ENCODE measurements around the gene DPY19L1.
"Not testable (repeated sequence)": the region's sequence is repeated elsewhere in the genome, so short reads cannot be mapped to it uniquely, and the experiment has no call there.

DPY19L1 gene

GRCh38 chr7:35037211-35037525, at the start of gene DPY19L1:
TSS of gene DPY19L1 (minus strand) at chr7:35037485. CDS start at chr7:35037394, 91 bp downstream.
- DNase-seq, result no peak

DNA sequence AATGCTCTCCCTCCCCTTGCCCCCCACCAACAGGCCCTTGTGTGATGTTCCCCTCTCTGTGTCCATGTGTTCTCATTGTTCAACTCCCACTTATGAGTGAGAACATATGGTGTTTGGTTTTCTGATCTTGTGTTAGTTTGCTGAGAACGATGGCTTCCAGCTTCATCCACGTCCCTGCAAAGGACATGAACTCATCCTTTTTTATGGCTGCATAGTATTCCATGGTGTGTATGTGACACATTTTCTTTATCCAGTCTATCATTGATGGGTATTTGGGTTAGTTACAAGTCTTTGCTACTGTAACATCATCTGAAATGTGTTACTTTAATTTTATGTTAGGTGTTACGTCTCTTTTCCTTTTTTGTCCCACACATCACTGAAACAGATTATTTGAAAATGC, 42.2 kb upstream of the DPY19L1 start:
- DNase-seq, result not testable (repeated sequence)

DNA sequence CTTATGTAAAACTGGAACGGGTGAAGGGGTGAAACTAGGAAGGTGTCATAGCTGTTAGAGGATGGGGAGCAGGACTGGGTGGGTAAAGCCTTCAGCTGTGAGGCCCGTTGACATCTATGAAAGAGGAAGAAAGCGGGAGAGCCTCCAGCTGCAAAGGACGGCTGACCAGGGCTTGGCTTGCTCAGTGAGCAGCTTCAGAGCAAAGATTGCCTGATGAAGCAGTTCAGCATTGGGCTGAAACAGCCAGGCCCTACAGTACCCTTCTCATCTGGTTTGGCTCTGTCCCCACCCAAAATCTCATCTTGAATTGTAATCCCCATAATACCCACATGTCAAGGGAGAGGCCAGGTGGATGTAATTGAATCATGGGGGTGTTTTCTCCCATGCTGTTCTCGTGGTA, 36.7 kb upstream of the DPY19L1 start:
- DNase-seq, result not testable (repeated sequence)

DNA sequence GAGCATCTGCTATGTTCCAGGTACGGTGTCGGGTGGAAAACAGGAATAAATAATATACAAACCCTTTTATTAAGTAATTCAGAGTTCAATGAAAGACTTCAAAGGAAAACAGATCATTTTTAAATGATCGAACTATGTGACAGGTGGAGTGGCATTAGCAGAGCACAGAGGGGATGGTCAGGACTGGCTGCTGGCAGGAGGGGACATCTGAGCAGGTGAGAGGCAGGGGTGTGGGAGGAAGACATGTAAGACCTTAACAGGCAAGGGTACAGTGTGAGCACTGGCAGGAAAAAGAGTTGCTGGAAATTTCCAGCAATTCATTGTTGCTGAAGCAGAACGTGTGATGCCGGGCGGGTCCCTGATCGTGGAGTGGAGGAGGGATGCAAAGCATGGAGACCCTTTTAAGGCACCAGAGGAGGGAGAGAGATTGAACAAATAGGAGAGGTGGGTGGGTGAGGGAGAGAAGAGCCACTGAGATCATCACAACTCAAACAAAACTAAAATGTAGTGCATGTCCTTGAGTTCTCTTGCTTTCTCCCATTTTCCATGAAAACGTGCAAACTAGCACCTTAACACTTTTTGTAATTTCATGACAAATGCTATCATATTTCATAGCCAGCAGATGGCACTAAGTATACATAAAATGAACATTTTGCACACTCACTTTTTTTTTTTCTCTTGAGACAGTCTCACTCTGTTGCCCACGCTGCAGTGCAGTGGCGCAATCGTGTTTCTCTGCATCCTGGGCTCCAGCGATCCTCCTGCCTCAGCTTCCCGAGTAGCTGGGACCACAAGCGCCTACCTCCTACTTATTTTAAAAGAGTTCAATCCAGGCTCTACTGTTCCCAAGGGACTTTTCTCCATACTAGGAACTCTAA, 35.9 kb upstream of the DPY19L1 start:
- peak; percentile 63 for DNase-seq

DNA sequence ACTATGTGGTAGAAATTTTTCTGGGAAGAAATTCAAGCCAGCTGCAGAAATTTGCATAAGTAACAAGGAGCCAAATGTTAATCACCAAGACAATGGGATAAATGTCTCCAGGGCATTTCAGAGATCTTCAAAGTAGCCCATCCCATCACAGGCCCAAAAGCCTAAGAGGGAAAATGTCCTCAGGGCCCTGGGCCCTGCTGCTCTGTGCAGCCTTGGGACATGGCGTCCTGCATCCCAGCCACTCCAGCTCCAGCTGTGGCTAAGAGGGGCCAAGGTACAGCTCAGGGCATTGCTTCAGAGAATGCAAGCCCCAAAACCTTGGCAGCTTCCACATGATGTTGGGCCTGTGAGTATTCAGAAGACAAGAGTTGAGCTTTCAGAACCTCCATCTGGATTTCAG, 31.8 kb upstream of the DPY19L1 start:
- DNase-seq, result not testable (repeated sequence)

- DNase-seq, result not testable (repeated sequence)
These were observed 28.1 kb upstream of the DPY19L1 start for GRCh38 chr7:35065382-35065781.

DNA sequence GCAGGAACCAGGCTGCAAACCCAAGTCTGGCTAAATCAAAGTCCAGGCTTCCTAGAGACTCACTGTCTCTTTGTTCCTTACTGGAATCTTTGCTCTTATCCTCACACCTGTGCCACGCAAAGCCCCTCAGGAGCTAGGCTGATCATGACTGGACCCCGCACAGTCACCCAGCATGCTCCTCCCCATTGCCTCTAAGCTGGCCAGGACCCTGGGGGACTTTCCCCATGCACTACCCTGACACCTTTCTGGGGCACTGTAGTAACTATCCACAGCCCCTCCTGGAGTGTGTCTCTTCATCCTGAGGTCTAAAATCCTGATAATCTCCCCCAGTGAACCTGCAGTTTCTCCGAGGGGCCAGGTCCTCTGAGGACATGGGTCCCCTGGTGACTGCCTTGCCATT, 21.3 kb upstream of the DPY19L1 start:
- DNase-seq, result not testable (repeated sequence)

GRCh38 chr7:35057505-35058451, 20.5 kb upstream of the DPY19L1 start:
- DNase-seq, result not testable (repeated sequence)

DNA sequence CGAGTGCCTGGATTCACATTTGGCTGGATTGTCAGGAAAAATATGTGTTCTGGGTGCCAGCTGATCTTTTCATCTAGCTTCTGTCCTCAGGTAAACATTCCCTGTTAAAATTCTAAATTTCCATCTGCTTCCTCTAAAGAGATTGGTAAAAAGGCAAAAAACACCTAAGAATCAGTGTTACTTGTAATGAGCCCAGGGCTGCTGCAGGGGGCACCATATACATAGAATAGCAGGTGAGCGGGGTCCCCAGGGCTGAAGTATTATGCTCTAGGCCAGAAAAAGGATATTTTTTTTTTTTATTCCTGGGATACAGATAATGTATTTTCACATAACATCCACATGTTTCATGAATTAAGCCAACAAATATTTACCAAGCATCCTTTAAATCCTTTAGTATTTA, 18.4 kb upstream of the DPY19L1 start:
- DNase-seq, result not testable (repeated sequence)

DNA sequence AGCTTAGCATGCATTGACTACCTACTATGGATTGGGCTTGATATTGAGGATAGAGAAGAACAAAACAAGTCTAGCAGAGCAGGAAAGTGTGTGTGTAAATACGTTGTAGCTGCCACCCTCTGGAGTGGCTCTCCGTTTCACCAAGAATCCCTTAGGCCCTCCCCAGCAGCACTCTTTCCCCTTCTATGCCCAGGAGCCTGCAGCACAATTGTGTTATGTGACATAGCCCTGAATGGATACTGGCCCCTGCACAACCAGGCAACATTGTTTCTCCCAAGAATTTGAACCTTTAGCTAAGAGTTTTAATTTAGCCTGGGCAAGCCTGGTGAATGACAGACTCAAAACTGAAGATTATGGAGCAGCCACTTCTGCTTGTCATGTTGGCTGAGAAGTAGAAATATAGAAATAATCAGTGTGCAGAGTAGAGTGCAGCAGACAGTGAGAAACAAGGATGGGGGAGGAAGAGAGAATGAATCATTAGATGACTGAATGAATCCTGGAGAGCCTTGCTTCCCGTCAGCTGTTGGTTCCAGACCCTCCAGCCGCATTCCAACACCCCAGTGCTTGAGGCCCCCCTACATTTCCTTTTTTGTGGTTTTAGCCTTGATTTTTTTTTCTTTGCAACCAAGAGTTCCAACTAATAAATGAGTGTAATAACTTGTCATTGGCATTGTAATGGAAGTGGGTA, 16.3 kb upstream of the DPY19L1 start:
- DNase-seq, result not testable (repeated sequence)

DNA sequence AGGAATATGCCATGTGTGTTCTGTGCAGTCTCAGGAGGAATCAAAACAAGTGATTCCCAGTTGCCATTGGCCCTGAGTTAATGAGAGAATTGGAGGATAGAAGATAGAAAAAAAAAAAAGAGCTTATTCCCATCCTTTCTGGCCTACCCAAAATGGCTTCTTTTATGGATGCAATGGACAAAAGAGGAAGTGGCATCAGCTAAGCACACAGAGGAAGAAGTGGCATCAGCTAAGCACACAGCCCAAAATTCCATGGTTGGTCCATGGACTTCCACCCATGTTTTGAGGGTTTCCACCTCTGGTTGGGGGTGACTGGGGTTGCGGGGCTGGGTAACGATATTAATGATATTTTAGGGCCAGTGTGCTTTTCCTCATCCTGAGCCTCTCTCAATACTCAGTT, 11.1 kb upstream of the DPY19L1 start:
- not testable (repeated sequence) for DNase-seq

GRCh38 chr7:35047912-35048305, 10.6 kb upstream of the DPY19L1 start:
- DNase-seq, result not testable (repeated sequence)

- not testable (repeated sequence) for DNase-seq
These were observed 10.1 kb upstream of the DPY19L1 start for GRCh38 chr7:35047263-35047911.

DNA sequence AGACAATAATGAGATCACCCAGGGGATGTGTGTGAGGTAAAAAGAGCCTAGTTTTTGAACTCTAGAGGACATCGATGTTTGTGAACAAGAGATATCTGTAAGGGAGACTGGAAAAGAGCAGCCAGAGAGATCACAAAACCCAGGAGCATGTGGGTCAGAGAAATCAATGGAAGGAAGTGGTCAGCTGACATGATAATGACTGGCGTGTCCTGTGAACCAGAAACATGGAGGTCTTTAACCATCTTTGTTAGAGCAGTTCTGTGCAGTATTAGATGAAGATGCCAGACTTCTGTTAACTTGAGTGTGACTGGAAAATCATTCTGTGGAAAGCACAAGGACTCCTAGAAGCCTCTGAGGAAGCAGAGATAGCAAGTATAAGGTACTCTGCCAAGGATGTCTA, 6.0 kb upstream of the DPY19L1 start:
- DNase-seq, result not testable (repeated sequence)

DNA sequence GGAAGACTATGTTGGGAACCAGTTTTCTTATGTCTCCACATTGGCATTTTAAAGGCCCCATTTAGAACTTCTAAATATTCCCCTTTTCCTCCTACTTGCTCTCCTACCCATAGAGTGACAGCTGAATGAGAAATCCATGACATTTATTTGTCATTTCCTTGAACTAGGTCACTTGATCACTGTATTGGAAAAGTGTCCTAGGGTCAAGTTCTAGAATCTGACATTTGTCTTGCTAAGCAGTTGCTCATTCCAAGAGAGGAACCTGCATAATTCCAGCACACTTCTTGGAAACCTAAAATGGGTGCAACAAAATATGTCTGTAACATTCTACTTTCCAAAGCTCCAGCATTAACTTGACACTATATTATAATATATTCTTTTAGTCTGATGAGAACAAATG, 3.6 kb upstream of the DPY19L1 start:
- no peak for DNase-seq

DNA sequence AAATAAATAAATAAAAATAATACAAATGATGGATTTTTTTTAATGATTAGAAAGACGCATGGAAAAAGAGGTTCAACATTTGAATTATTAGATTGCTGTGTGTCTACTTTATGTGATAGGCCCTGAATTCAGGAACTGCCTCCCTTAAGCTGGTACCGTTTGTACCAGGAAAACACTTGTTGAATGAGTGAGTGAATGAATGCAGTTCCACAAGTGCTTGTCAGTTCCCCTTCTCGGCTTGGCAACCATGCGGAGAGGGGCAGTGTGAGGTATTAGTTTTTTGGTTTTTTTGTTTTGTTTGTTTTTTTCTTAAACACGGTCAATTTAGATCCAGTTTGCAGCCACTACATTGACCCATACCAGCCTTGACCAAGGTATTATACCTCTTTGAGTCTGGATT, 2.1 kb upstream of the DPY19L1 start:
- DNase-seq, result no peak

GRCh38 chr7:35038354-35038753, 1.1 kb upstream of the DPY19L1 start:
- DNase-seq, result peak; percentile 23

- peak; percentile 94 for DNase-seq
These were observed 449 bp upstream of the DPY19L1 start for GRCh38 chr7:35037526-35038341.

- DNase-seq, result peak; percentile 53
These were observed 719 bp downstream of the DPY19L1 start for GRCh38 chr7:35036361-35037171.

- DNase-seq, result peak; percentile 78
These were observed 1.7 kb downstream of the DPY19L1 start for GRCh38 chr7:35035511-35035961.

DNA sequence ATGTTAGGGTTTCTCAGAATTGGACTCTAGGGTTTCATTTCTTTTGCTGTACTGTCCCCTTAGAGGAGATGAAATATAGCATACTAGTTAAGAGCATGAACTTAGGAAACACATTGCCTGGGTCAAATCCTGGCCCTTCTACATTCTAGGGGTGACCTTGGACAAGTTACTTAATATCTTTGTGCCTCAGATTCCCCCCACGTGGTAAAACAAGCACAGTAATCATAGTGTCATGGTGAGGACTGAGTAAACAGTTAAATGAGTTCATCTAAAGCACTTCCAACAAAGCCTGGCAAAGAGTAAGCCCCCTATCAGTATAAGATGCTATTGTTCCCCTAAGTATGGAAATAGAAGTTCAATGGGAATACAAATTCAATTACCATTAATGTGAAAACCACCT, 5.1 kb downstream of the DPY19L1 start:
- DNase-seq, result no peak
